ENCODE data around the gene CD58. TPM values are rescaled to one million over a fixed set of nuclear protein-coding genes. Genes with fewer than 3 reads are reported as not detected.

Gene CD58
- total RNA-seq, 2 experiments from 2014 or later, result 12.4 to 16.0 TPM

GRCh38 chr1:116477429-116477828 lies 93.4 kb downstream of the CD58 start:
- ATAC-seq (no peak), DNase-seq (no peak)
- POLR2A ChIA-PET, result no interaction called here
- Mint-ChIP-seq H3K4me1 (no peaks in the 10 kb centered on the region), H3K27me3 (no peaks in the 10 kb centered on the region), H3K9me3 (ENCODE audit: low read depth) (no peaks in the 10 kb centered on the region), H3K36me3 (ENCODE audit: low read depth) (no peaks in the 10 kb centered on the region), H3K4me3 (no peak overlapping the region), H3K27ac (no peak overlapping the region)
- CTCF ChIA-PET, result interaction anchor here (0.5 to 1.3 kb wide), 4 partner anchors 8 to 308 kb away, joined by 3 to 4 read pairs (median 3); no protein-coding TSS in a partner anchor
- intact Hi-C loops (cut with DNase I, micrococcal nuclease), result no loop called here

GRCh38 chr1:116476321-116476720 lies 94.5 kb downstream of the CD58 start:
- no peaks in the 10 kb centered on the region for H3K4me1 Mint-ChIP-seq
- H3K27me3 Mint-ChIP-seq, result peaks cover 2% of the 10 kb centered on the region
- intact Hi-C loops (cut with DNase I, micrococcal nuclease), result no loop called here
- POLR2A ChIA-PET, result interaction anchor here (0.6 kb wide), 1 partner anchor 21 kb away, joined by 4 read pairs; no protein-coding TSS in a partner anchor
- H3K27ac Mint-ChIP-seq, result no peak overlapping the region
- CTCF ChIA-PET, result interaction anchor here (1.3 to 2.3 kb wide), 3 partner anchors 9 to 337 kb away, joined by 4 to 11 read pairs (median 5); no protein-coding TSS in a partner anchor
- no peaks in the 10 kb centered on the region for H3K9me3 Mint-ChIP-seq (ENCODE audit: low read depth)
- ATAC-seq (no peak), DNase-seq (no peak)
- H3K4me3 Mint-ChIP-seq, result no peak overlapping the region
- no peaks in the 10 kb centered on the region for H3K36me3 Mint-ChIP-seq (ENCODE audit: low read depth)

DNA sequence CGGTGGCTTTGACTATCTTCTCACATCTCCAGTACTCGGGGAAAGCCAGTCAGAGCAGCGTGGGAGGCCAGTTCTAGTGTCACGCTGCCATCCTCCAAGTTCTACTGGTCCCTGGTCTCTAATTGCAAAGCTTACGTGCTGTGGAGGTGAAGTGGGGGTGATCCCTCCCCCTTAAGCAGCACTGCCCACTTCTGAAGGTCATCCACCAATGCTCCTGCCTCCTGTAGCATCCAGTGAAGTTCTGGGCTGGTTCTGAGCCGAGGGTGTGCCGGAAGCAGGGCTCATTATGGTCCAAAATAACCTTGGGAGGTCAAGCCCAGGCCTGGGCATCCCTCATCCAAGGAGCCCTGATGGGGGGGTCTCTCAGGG lies 95.0 kb downstream of the CD58 start:
- Mint-ChIP-seq H3K4me3 (no peak overlapping the region), H3K4me1 (no peaks in the 10 kb centered on the region), H3K36me3 (ENCODE audit: low read depth) (no peaks in the 10 kb centered on the region), H3K9me3 (ENCODE audit: low read depth) (no peaks in the 10 kb centered on the region), H3K27me3 (peaks cover 2% of the 10 kb centered on the region), H3K27ac (no peak overlapping the region)
- no peak for ATAC-seq
- intact Hi-C loops (cut with DNase I, micrococcal nuclease), result no loop called here
- DNase-seq, result no peak
- POLR2A ChIA-PET, result no interaction called here
- CTCF ChIA-PET, result interaction anchor here (1.0 to 2.3 kb wide), 3 partner anchors 10 to 337 kb away, joined by 3 to 11 read pairs (median 5); no protein-coding TSS in a partner anchor

DNA sequence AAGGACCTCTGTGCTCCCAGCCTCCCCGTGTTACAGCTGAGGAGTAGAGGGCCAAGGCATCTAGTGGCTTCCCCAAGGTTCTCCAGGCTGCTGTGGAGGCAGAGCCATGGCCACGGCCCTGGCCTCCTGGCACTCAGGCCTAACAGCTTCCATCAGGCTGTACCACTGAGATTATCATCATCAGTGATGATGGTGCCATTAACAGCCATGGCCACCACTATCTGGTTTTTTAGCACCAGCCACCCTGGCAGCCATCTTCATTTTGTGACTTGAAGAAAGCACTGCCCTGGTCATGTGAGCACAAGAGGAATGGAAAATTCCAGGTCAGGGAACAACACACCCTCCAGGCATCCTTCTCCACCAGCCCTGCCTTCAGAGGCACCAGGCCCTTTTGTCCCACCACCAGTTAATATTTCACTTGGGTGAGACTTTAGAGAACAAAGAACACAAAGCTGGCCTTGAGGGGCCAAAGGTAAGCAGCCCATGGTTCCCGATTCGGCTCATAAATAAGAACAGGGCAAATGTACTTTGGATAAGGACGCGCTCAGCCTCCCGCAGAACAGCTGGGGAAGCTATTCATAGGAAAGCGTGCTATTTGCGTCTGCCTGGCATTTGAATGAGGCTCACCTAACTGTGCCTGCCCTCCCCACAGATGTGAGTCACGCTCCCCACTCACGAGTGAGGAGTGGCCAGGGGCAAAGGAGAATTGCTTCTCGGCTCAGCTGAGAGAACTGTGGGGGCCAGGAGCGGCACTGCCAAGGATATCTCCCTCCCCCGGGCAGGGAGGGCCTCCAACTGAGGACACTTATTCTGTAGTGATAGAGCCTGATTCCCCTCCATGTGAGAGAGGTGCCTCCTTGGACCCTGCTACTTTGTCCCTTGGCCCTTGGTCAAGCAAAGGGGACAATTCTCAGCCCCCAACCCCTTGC lies 95.6 kb downstream of the CD58 start:
- ChIA-PET CTCF (interaction anchor here (0.8 to 2.3 kb wide), 4 partner anchors 10 to 336 kb away, joined by 3 to 11 read pairs (median 4); no protein-coding TSS in a partner anchor), POLR2A (no interaction called here)
- Mint-ChIP-seq H3K27me3 (peaks cover 2% of the 10 kb centered on the region), H3K9me3 (ENCODE audit: low read depth) (no peaks in the 10 kb centered on the region), H3K4me3 (no peak overlapping the region), H3K27ac (no peak overlapping the region), H3K36me3 (ENCODE audit: low read depth) (no peaks in the 10 kb centered on the region), H3K4me1 (no peaks in the 10 kb centered on the region)
- ATAC-seq (no peak), DNase-seq (no peak)
- intact Hi-C loops (cut with DNase I, micrococcal nuclease), result no loop called here

DNA sequence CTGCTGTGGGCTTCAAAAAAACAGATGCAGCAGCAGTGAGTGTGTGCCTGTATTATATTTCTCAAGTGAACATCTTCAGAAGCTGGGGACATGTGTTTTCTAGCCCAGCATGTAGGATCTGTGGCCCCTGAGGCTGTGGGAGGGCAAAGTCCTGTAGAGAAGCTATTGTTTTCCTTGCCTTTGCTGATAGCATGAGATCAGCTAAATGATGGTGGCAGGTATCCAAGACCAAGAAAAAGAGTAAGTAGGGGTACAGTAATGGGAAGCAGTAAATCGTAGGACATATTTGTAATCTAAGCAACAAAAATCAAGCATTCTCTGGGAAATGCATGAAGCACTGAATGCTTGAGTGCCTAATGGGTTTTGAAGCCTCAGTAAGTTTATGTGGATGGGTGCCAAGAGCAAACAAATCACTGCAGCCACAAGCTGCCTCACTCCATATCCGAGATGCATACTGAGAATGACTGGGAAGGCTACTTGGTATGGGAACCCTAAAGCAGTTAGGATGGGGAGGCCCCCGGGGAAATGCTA lies 98.3 kb downstream of the CD58 start:
- no peaks in the 10 kb centered on the region for H3K4me1 Mint-ChIP-seq
- ATAC-seq (no peak), DNase-seq (no peak)
- ChIA-PET POLR2A (no interaction called here), CTCF (interaction anchor here (0.6 to 1.5 kb wide), 3 partner anchors 13 to 15 kb away, joined by 3 to 7 read pairs (median 4); no protein-coding TSS in a partner anchor)
- H3K9me3 Mint-ChIP-seq (ENCODE audit: low read depth), result no peaks in the 10 kb centered on the region
- no peaks in the 10 kb centered on the region for H3K36me3 Mint-ChIP-seq (ENCODE audit: low read depth)
- peaks cover 2% of the 10 kb centered on the region for H3K27me3 Mint-ChIP-seq
- H3K4me3 Mint-ChIP-seq, result no peak overlapping the region
- intact Hi-C loops (cut with DNase I, micrococcal nuclease), result no loop called here
- H3K27ac Mint-ChIP-seq, result no peak overlapping the region

DNA sequence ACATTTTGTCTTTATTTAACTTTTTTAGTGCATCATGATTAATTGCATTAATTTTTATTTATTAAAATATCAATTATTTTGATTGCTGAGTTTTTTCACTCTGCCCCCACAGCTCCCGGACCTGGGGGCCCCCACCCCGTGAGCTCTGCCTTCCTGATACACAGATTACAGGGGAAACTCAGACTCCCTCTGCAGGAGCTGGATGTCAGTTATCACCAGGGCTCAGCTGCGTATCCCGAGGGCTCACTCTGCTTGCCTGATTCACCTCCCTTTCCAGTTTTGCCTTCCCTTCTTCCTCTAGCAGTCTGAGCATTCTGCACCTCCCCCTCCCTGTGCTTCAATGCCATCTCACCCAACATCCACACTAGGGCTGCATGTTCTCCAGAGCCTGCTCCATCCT lies 99.6 kb downstream of the CD58 start:
- H3K36me3 Mint-ChIP-seq (ENCODE audit: low read depth), result no peaks in the 10 kb centered on the region
- no peaks in the 10 kb centered on the region for H3K9me3 Mint-ChIP-seq (ENCODE audit: low read depth)
- CTCF ChIA-PET, result no interaction called here
- POLR2A ChIA-PET, result interaction anchor here (0.6 kb wide), 1 partner anchor 94 kb away, joined by 3 read pairs; no protein-coding TSS in a partner anchor
- no peak for DNase-seq
- peaks cover 2% of the 10 kb centered on the region for H3K27me3 Mint-ChIP-seq
- intact Hi-C loops (cut with DNase I, micrococcal nuclease), result no loop called here
- no peak overlapping the region for H3K4me3 Mint-ChIP-seq
- ATAC-seq, result no peak
- no peaks in the 10 kb centered on the region for H3K4me1 Mint-ChIP-seq
- H3K27ac Mint-ChIP-seq, result no peak overlapping the region

DNA sequence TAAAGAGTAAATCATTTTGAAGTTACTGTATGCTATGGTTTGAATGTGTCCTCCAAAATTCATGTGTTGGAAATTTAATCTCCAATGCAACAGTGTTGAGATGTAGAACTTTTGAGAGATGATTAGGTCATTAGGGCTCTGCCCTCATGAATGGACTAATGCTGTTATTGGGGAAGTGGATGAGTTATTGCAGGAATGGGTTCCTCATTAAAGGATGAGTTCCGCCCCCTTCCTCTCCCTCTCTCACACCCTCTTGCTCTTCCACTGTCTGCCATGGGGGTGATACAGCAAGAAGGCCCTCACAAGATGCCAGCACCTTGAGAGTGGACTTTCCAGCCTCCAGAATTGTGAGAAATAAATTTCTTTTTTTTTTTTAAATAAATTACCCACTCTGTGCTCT lies 100.2 kb downstream of the CD58 start:
- Mint-ChIP-seq H3K4me3 (no peak overlapping the region), H3K36me3 (ENCODE audit: low read depth) (no peaks in the 10 kb centered on the region), H3K9me3 (ENCODE audit: low read depth) (no peaks in the 10 kb centered on the region), H3K4me1 (no peaks in the 10 kb centered on the region), H3K27me3 (peaks cover 4% of the 10 kb centered on the region), H3K27ac (no peak overlapping the region)
- POLR2A ChIA-PET, result no interaction called here
- CTCF ChIA-PET, result no interaction called here
- DNase-seq (no peak), ATAC-seq (no peak)
- intact Hi-C loops (cut with DNase I, micrococcal nuclease), result no loop called here

DNA sequence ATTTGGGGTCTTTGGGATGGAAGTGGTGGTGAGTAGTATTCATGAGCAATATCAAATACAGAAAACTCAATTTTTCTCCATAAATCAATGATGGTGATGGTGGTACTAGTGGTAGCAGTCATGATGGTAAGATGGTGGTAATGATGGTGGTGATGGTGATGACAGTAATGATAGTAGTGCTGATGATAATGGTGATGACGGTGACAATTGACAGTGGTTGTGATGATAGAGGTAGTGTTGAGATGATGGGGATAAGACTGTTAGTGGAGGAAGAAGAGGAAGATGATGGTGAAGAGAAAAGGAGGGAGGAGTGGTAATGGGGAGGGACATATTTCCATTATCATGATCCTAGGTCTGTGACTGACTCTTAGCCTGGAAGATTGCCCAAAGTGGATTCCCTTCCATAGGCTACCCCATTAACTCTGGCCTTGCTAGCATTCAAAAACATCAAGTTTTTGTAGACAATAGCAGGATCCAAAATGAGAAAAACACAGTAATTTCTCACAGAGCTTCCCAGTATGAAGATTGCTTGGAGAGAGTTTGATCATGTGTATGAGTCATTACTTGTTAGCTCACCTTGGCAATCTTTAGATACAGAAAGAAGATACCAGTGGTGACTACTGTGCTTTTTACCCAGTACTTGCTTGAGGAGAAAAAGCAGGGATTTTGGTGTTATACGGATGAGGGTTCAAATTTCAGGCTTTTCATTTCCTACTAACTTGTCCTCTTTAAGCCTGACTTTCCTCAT lies 103.8 kb downstream of the CD58 start:
- POLR2A ChIA-PET, result interaction anchor here (0.7 kb wide), 1 partner anchor 307 kb away, joined by 4 read pairs; no protein-coding TSS in a partner anchor
- ATAC-seq, result no peak

DNA sequence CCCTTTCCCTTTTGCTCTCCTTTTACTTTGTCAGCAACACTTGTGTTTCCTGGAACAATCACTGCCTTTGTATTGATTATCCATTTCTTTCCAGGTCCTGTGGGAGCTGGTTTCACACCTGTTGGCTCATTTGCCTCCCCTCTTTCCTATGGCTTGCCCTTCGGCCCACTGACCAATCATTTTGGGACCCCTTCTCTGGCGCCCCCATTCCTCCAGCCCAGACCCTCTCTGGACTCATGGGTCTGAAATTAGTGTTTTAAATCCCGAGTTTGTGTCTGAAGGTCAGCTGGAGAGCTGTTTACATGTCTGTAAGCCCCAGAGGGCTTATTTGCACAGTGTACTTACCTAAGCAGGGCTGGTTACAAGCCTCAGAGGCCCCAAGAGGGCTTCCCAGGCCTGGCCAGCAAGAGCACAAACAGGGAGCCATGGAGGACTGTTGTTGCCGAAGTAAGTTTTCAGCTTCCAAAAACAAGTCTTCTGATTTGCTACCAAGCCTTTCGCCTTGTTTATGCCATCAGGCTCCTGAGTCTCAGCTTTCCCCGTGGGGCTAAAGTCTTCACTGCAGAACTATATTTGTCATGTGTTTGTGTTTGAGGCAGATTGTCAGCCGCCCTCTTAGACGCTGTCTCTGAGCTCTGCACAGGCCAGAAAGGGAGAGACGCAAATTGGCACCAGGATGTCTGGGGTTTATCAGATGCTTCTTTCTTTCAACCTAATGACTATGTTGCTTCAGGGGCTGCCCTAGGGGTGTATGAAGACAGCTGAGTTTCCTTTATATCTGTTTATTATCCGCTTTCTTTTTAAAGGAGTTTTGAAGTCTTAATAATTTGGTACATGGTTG lies 104.8 kb downstream of the CD58 start:
- no peak overlapping the region for H3K4me3 Mint-ChIP-seq
- no peaks in the 10 kb centered on the region for H3K4me1 Mint-ChIP-seq
- no peak overlapping the region for H3K27ac Mint-ChIP-seq
- DNase-seq (no peak), ATAC-seq (no peak)
- ChIA-PET CTCF (interaction anchor here (1.0 to 2.5 kb wide), 2 partner anchors 19 to 327 kb away, joined by 3 to 12 read pairs; no protein-coding TSS in a partner anchor), POLR2A (no interaction called here)
- peaks cover 3% of the 10 kb centered on the region for H3K27me3 Mint-ChIP-seq
- no peaks in the 10 kb centered on the region for H3K9me3 Mint-ChIP-seq (ENCODE audit: low read depth)
- H3K36me3 Mint-ChIP-seq (ENCODE audit: low read depth), result no peaks in the 10 kb centered on the region
- intact Hi-C loops (cut with DNase I, micrococcal nuclease), result no loop called here

More for the DNA sequence above, 103.8 kb downstream of the CD58 start:
- H3K27ac Mint-ChIP-seq, result no peak overlapping the region
- H3K36me3 Mint-ChIP-seq (ENCODE audit: low read depth), result no peaks in the 10 kb centered on the region
- H3K27me3 Mint-ChIP-seq, result peaks cover 5% of the 10 kb centered on the region
- no peaks in the 10 kb centered on the region for H3K9me3 Mint-ChIP-seq (ENCODE audit: low read depth)
- no peaks in the 10 kb centered on the region for H3K4me1 Mint-ChIP-seq
- CTCF ChIA-PET, result interaction anchor here (0.5 to 2.5 kb wide), 2 partner anchors 18 to 328 kb away, joined by 4 to 12 read pairs; no protein-coding TSS in a partner anchor
- no peak for DNase-seq
- no peak overlapping the region for H3K4me3 Mint-ChIP-seq
- intact Hi-C loops (cut with DNase I, micrococcal nuclease), result no loop called here

- intact Hi-C loops (cut with DNase I, micrococcal nuclease), result no loop called here
- POLR2A ChIA-PET, result no interaction called here
- Mint-ChIP-seq H3K27ac (no peak overlapping the region), H3K4me1 (no peaks in the 10 kb centered on the region), H3K36me3 (ENCODE audit: low read depth) (no peaks in the 10 kb centered on the region), H3K4me3 (no peak overlapping the region), H3K9me3 (ENCODE audit: low read depth) (no peaks in the 10 kb centered on the region), H3K27me3 (peaks cover 3% of the 10 kb centered on the region)
- no peak for DNase-seq
- CTCF ChIA-PET, result interaction anchor here (1.0 to 2.5 kb wide), 2 partner anchors 20 to 326 kb away, joined by 3 to 12 read pairs; no protein-coding TSS in a partner anchor
- ATAC-seq, result no peak
Observed at GRCh38 chr1:116465477-116465844, 105.4 kb downstream of the CD58 start.

Measured in activated CD4-positive, alpha-beta T cell treated with anti-CD3 and anti-CD28 coated beads for 36 hours (primary cell).